ENCODE measurements around the gene MMRN2. TPM values are rescaled to one million over a fixed set of nuclear protein-coding genes. Genes with fewer than 3 reads are reported as not detected.
A peak's percentile ranks its signal among the peaks of the same experiment; 100 is the strongest.
"Not testable (repeated sequence)": the region's sequence is repeated elsewhere in the genome, so short reads cannot be mapped to it uniquely, and the experiment has no call there.

The MMRN2 gene
- total RNA-seq (2014; rRNA removed; shearing (Covaris generic)), result 0.39 and 0.60 TPM in 2 replicates

- no peak for DNase-seq (ENCODE audit: low read depth)
Observed at GRCh38 chr10:86957471-86958115, at the start of gene MMRN2. TSS of gene MMRN2 (minus strand) at chr10:86957615. CDS start at chr10:86957541, 74 bp downstream.

DNA sequence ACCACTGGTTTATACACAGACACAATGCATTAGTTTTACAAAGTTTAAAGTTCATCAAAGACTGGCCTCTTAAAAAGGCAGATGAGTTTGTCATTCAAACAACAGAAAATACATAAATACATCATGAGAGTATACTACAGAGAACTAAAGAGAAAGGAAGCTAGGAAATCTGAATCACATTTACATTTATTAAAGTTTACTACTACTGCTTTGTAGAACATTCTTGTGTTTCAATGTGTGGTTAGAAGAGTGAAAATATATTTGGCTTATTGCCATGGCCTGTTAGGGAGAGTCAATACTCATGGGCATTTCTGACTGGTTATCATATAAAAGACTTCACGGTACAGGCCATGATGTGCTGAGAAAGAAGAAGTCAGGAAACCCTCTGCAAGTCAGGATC lies 49.7 kb upstream of the MMRN2 start:
- not testable (repeated sequence) for DNase-seq (ENCODE audit: low read depth)

- no peak for DNase-seq (ENCODE audit: low read depth)
Observed at GRCh38 chr10:87000491-87000890, 43.1 kb upstream of the MMRN2 start.

- not testable (repeated sequence) for DNase-seq (ENCODE audit: low read depth)
Observed at GRCh38 chr10:86999802-87000403, 42.5 kb upstream of the MMRN2 start.

- no peak for DNase-seq (ENCODE audit: low read depth)
Observed at GRCh38 chr10:86992929-86993328, 35.5 kb upstream of the MMRN2 start.

GRCh38 chr10:86992456-86992855 lies 35.0 kb upstream of the MMRN2 start:
- DNase-seq (ENCODE audit: low read depth), result no peak

DNA sequence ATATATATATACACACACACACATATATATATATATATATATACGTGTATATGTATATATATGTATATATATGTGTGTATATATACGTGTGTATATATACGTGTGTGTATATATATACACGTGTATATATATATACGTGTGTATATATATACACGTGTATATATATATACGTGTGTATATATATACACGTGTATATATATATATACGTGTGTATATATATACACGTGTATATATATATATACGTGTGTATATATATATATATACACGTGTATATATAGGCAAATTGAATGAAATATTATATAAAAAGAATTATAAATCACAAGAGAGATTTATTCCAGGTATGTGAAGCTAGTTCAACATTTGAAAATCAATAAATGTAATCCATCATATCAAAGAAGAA lies 33.9 kb upstream of the MMRN2 start:
- not testable (repeated sequence) for DNase-seq (ENCODE audit: low read depth)

DNA sequence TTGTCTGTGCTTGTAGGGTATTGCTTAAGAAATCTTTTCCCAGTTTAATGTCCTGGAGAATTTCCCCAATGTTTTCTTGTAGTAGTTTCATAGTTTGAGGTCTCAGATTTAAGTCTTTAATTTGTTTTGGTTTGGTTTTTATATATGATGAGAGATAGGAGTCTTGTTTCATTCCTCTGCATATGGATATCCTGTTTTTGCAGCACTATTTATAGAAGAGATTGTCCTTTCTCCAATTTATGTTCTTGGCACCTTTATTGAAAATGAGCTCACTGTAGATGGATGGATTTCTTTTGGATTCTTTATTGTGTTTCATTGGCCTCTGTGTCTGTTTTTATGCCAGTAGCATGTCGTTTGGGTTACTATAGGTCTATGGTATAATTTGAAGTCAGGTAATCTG lies 31.1 kb upstream of the MMRN2 start:
- DNase-seq (ENCODE audit: low read depth), result no peak

GRCh38 chr10:86984498-86984897 lies 27.1 kb upstream of the MMRN2 start:
- DNase-seq (ENCODE audit: low read depth), result not testable (repeated sequence)

DNA sequence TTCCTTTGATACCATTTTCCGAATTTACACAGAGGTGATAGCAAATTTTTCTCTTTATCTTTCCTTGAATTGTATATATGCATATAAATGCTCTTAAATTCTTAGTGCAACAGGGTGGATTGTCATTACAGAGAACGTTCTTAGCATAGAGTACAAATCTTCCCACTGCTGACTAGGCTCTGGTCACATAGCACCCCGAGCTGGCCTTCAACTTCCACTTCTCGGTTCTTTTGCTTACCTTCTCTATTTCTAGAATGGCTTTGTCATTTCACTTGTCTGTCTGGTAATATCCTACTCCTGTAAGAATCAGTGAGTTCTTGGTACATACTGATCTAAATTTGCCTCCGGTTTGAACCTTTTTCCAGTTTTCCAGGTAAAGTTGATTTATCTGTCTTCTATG lies 24.3 kb upstream of the MMRN2 start:
- no peak for DNase-seq (ENCODE audit: low read depth)

- not testable (repeated sequence) for DNase-seq (ENCODE audit: low read depth)
Observed at GRCh38 chr10:86981020-86981419, 23.6 kb upstream of the MMRN2 start.

GRCh38 chr10:86979977-86980448 lies 22.6 kb upstream of the MMRN2 start:
- no peak for DNase-seq (ENCODE audit: low read depth)

DNA sequence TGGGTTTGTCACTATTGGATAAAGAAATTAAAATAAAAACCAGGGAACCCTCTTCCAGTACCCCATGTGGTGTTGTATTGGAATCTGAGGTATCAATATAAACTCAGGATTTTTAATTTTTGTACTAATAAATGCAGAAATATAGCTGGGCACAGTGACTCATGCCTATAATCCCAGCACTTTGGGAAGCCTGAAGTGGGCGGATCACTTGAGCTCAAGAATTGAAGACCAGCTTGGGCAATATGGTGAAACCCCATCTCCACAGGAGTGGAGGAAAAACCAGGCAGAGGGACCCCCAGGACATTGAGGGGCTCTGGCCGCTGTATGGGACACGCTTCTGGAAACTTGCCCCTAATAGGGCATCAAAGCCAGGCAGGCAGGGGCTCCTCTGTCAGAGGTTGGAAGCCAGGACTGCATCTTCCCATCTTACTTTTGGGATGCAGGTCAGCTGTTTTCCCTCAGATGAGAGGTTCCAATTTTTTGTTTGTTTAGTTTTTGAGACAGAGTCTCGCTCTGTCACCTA lies 21.9 kb upstream of the MMRN2 start:
- DNase-seq (ENCODE audit: low read depth), result no peak

GRCh38 chr10:86978457-86978856 lies 21.0 kb upstream of the MMRN2 start:
- DNase-seq (ENCODE audit: low read depth), result not testable (repeated sequence)

DNA sequence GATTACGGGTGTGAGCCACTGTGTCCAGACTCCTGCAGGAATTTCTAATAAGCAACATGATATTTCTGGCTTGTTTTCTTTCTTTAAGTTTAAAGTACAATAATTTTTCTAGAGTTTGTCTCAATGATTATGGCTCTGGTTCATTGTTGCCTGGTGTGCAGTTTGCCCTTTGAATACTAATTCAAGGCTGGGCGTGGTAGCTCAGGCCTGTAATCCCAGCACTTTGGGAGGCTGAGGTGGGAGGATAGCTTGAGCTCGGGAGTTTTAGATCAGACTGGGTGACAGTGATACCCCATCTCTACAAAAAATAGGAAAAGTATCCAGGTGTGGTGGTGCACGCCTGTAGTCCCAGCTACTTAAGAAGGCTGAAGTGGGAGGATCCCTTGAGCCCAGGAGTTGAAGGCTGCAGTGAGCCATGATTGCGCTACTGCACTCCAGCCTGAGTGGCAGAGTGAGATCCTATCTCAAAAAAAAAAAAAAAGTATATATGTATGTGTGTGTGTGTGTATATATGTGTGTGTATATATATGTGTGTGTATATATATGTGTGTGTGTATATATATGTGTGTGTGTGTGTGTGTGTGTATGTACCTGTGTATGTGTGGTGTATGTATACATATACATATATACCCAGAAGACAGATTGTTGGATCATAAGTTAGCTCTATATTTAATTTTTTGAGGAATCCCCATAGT lies 19.1 kb upstream of the MMRN2 start:
- DNase-seq (ENCODE audit: low read depth), result no peak

DNA sequence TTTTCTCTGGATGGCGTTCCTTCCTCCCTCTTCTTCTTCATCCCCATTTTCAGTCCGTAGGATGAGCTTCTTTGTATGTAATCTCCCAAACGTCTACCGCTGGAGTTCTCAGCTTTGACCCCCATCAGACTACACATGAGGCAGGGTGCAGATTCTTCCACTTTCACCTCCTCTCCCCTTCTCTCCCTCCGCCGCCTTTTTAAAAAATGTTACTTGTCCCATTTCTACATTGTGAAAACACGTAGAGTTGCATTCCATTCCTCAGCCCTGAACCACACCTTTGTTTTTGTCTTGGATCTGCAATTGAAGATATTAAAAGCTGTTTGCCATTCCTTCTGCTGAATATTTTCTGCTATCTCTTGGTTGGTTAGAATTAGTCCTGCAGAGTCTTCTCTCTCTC lies 17.1 kb upstream of the MMRN2 start:
- DNase-seq (ENCODE audit: low read depth), result no peak

GRCh38 chr10:86972613-86973380 lies 15.4 kb upstream of the MMRN2 start:
- DNase-seq (ENCODE audit: low read depth), result no peak

DNA sequence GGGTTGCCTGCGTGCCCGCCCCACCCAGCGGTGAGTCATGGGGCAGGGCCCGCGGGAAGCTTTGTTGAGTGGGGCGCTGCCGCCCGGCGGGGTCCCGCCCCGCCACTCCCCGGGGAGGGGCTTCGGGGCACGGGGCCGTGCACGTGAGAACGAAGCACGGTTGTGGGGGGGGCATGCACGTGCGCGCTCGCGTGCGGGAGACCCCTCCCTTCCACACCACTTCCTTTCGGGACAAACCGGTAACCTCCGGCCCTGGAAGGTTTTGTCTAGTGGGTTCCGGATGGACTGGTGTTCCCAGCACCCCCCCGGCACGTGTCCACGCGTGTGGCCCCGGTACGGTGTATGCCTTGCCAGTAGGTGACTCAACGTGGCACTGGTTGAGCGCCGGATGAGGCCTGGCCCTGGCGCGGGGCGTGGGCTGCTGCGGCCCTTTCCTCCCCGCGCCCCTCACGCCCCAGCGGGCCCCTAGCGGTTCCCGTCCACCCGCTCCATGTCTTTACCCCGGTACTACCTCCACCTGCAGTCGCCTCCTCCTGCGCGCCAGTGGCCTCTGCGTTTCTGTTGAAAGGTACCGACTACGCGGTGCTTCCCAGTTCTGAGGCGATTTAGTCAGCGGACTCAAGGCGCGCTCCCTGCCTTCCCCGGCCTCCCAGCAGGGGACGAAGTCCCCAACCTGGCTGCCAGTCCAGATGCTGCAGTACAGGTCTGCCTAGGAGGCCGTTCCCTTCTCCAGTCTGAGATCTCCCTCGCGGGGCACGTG lies 14.0 kb upstream of the MMRN2 start:
- peak; percentile 91 for DNase-seq (ENCODE audit: low read depth)

DNA sequence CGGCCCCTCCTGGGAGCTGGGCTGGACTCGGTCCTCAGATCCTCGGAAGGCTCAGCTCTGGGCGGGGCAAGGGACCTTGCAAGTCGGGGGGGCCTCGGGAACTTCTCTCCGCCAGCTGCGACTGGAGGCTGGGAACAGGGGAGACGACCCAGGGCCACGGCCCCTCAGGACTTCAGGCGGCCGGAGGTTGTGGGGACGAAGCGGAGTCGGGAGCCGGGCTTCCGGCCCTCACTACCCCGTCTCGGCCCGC lies 13.5 kb upstream of the MMRN2 start:
- no peak for DNase-seq (ENCODE audit: low read depth)

- DNase-seq (ENCODE audit: low read depth), result peak; percentile 84
Observed at GRCh38 chr10:86970162-86970981, 13.0 kb upstream of the MMRN2 start.
